M059J (cell line): ENCODE measurements around the gene EBF4. TPM values are rescaled to one million over a fixed set of nuclear protein-coding genes. Genes with fewer than 3 reads are reported as not detected.

ENCODE experiments used
- DNase-seq: peaks from one replicate; pipeline ENCODE4 v3.0.0-alpha.2; 2012; ENCODE audit warnings: low read depth
- total RNA-seq: library from RNA; depleted of rRNA; stranded (reverse); fragments of >200 nt; shearing (Covaris generic); gene quantifications from 2 replicates; pipeline ENCODE4 v1.2.3, GENCODE V29; 2014

The EBF4 gene
- total RNA-seq, 1 experiment from 2014 or later: 1.5 TPM

- no peak for DNase-seq
These were observed 49.9 kb downstream of the EBF4 start for GRCh38 chr20:2742431-2742830.

GRCh38 chr20:2742934-2743559 lies 50.5 kb downstream of the EBF4 start:
- DNase-seq: peak; percentile 74

GRCh38 chr20:2745060-2745910 lies 52.7 kb downstream of the EBF4 start:
- no peak for DNase-seq

- DNase-seq: no peak
These were observed 53.5 kb downstream of the EBF4 start for GRCh38 chr20:2745936-2746635.

GRCh38 chr20:2746636-2747265 lies 54.2 kb downstream of the EBF4 start:
- no peak for DNase-seq

- DNase-seq: no peak
These were observed 55.2 kb downstream of the EBF4 start for GRCh38 chr20:2747676-2748235.

- no peak for DNase-seq
These were observed 56.2 kb downstream of the EBF4 start for GRCh38 chr20:2748551-2749342.

GRCh38 chr20:2749343-2749950 lies 56.9 kb downstream of the EBF4 start:
- no peak for DNase-seq

GRCh38 chr20:2749951-2750490 lies 57.4 kb downstream of the EBF4 start:
- DNase-seq: no peak

GRCh38 chr20:2750491-2751251 lies 58.1 kb downstream of the EBF4 start:
- peak; percentile 55 for DNase-seq

GRCh38 chr20:2751347-2751877 lies 58.8 kb downstream of the EBF4 start:
- no peak for DNase-seq

GRCh38 chr20:2751878-2752566 lies 59.4 kb downstream of the EBF4 start:
- peak; percentile 31 for DNase-seq

GRCh38 chr20:2752567-2753460 lies 60.2 kb downstream of the EBF4 start:
- DNase-seq: peak; percentile 51

GRCh38 chr20:2753461-2754040 lies 61.0 kb downstream of the EBF4 start:
- no peak for DNase-seq

- DNase-seq: no peak
These were observed 61.8 kb downstream of the EBF4 start for GRCh38 chr20:2754424-2754823.

- DNase-seq: no peak
These were observed 63.0 kb downstream of the EBF4 start for GRCh38 chr20:2755451-2756055.
